Spleen (tissue), 11 donors: ENCODE data around the gene LRRC26. TPM values are rescaled to one million over a fixed set of nuclear protein-coding genes. Genes with fewer than 3 reads are reported as not detected.

Source experiments
- DNase-seq: peaks from one replicate; pipeline ENCODE4 v3.0.0-alpha.2; 2020
- H3K27ac ChIP-seq, 8 donors: fragments of 200-600 bp; sonication (generic) in 7 of 8; 1 replicate in 4 of 8; 2 replicates in 4 of 8; pipeline versions ENCODE4 v1.5.0 to v1.8.0; 2016 to 2021; ENCODE audit warnings: inconsistent platforms in 4 of 8, mild to moderate bottlenecking in 4 of 8, moderate library complexity in 1 of 8
- H3K27me3 ChIP-seq, 7 donors: fragments of 200-600 bp; sonication (generic) in 6 of 7; replicated peaks in 1 of 7; 1 replicate in 4 of 7; 2 replicates in 3 of 7; pipeline versions ENCODE4 v1.5.0 to v1.8.0; 2016 to 2021; ENCODE audit warnings: inconsistent platforms in 3 of 7, mild to moderate bottlenecking in 1 of 7
- H3K36me3 ChIP-seq, 6 donors: fragments of 200-600 bp; sonication (generic) in 5 of 6; 1 replicate in 4 of 6; 2 replicates in 2 of 6; pipeline versions ENCODE4 v1.5.0 to v1.8.0; 2016 to 2021; ENCODE audit warnings: inconsistent platforms in 2 of 6
- H3K4me1 ChIP-seq, 6 donors: fragments of 200-600 bp; sonication (generic) in 5 of 6; 1 replicate in 3 of 6; 2 replicates in 3 of 6; pipeline versions ENCODE4 v1.5.0 to v1.8.0; 2016 to 2021; ENCODE audit warnings: inconsistent platforms in 3 of 6
- H3K4me3 ChIP-seq, 8 donors: fragments of 200-600 bp; sonication (generic) in 7 of 8; 1 replicate in 4 of 8; 2 replicates in 4 of 8; pipeline versions ENCODE4 v1.5.0 to v1.8.0; 2016 to 2021; ENCODE audit warnings: inconsistent platforms in 4 of 8, mild to moderate bottlenecking in 4 of 8, moderate library complexity in 2 of 8
- H3K9me3 ChIP-seq, 8 donors: fragments of 200-600 bp; sonication (generic) in 7 of 8; 1 replicate in 4 of 8; 2 replicates in 4 of 8; pipeline versions ENCODE4 v1.5.0 to v1.8.0; 2016 to 2021; ENCODE audit warnings: inconsistent platforms in 4 of 8
- POLR2A ChIP-seq, 3 donors: fragments of 450-650 bp; IDR thresholded peaks; one replicate each; pipeline ENCODE4 v1.5.1; 2017; ENCODE audit warnings: antibody characterized with exemption in 3 of 3, mild to moderate bottlenecking in 1 of 3
- POLR2AphosphoS5 ChIP-seq, 3 donors: sonication (generic); formaldehyde crosslinking; IDR thresholded peaks; one replicate each; pipeline ENCODE4 v1.5.1; 2017; ENCODE audit warnings: antibody characterized with exemption in 3 of 3
- WGBS, 5 donors: extraction: QIAGEN DNeasy Blood & Tissue Kit in 3 of 5; methylation state at CpG; one replicate each; pipeline versions ENCODE4 v1.1.5 to v1.1.7; 2013 to 2018; 5-methylcytosine and 5-hydroxymethylcytosine counted together
- intact Hi-C: fragments of 100-400 bp; cut with DNase I; formaldehyde crosslinking; loops from one replicate; pipeline ENCODE4 v1.15.0; 2023; ENCODE audit warnings: low total_unique reads
- polyA plus RNA-seq, 3 donors: library from polyadenylated mRNA; stranded (reverse); fragments of 200-250 nt; gene quantifications; one replicate each; pipeline ENCODE4 v1.2.1, GENCODE V29; 2013
- total RNA-seq, 7 donors: library from RNA; depleted of rRNA in 3 of 7; stranded (reverse); fragments of >200 nt in 3 of 7; fragmentation: NEBNext Ultra II Directional in 4 of 7; extraction: Animal tissue kit (Norgen Biotek cat#: 25700) in 4 of 7; gene quantifications; one replicate each; pipeline versions ENCODE4 v1.1.0 to v1.2.1, GENCODE V29; 2016 to 2021
- TF ChIP-seq, protein P1 (sequence below), 11 experiments: fragments of 200-600 bp in 7 of 11; fragments of 450-650 bp in 4 of 11; sonication (generic) in 4 of 11; IDR thresholded peaks in 8 of 11; conservative IDR thresholded peaks in 3 of 11; 1 replicate in 7 of 11; 2 replicates in 4 of 11; pipeline versions ENCODE4 v1.4.0 to v1.8.0; 2016 to 2021; ENCODE audit warnings: antibody characterized with exemption in 11 of 11, inconsistent platforms in 4 of 11, mild to moderate bottlenecking in 1 of 11
- donor health status: healthy with polysubstance abuse.
- donor health status: DM: no; HTN: no; CAD: no; lungs with moderate emphysema.
- donor health status: DM: no; HTN: no; CAD: no.
- donor health status: Bipolar disorder and iron deficiency.
- donor health status: healthy.
- donor health status: DM: no; HTN: no; CAD: no.
- donor health status: DM: yes; HTN: yes; CAD: no.

LRRC26 gene
- total and polyA plus RNA-seq, 10 donors, result 0.06 to 0.60 (median 0.28) TPM; not detected in 7

DNA sequence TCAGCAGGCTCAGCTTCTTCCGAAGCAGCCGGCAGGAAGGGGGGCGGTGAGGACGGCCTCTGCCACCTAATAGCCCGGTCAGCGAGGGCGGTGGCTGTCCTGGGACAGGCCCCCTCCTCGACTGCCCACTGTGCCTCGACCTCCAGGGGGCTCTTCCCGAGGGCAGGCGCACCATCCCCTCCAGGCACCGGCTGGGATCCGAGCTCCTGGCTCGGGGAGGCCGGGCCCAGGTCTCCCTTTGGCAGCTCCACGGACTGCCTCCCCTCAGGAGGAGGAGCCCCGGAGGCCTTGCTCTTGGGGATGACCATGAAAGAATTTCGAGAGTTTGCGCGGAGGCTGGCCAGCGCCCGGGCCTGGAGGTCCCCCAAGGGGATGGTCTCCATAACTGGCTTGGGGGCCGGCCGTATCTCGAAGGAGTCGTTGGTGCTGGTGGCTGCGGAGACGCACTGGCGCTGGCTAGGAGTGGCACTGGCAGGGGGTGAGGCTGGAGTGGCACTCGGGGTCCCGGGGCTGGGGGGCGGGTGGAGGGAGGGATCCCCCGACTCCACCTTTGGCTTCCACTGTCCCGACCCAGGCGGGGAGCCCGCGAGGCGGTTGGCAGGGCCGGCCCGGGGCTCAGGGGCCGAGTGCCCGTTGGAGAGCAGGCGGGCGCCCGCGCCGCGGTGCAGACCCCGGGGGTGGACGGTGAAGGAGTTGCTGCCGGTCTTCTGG is 29.7 kb upstream of the LRRC26 start:
- TF ChIP-seq, protein P1, sequence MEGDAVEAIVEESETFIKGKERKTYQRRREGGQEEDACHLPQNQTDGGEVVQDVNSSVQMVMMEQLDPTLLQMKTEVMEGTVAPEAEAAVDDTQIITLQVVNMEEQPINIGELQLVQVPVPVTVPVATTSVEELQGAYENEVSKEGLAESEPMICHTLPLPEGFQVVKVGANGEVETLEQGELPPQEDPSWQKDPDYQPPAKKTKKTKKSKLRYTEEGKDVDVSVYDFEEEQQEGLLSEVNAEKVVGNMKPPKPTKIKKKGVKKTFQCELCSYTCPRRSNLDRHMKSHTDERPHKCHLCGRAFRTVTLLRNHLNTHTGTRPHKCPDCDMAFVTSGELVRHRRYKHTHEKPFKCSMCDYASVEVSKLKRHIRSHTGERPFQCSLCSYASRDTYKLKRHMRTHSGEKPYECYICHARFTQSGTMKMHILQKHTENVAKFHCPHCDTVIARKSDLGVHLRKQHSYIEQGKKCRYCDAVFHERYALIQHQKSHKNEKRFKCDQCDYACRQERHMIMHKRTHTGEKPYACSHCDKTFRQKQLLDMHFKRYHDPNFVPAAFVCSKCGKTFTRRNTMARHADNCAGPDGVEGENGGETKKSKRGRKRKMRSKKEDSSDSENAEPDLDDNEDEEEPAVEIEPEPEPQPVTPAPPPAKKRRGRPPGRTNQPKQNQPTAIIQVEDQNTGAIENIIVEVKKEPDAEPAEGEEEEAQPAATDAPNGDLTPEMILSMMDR (IDR thresholded peaks at IDR 0.05 in 8 of 11, conservative IDR thresholded peaks at IDR 0.05 in 3 of 11), result no peak
- TF ChIP-seq POLR2A (IDR thresholded peaks at IDR 0.05) (no peak), POLR2AphosphoS5 (IDR thresholded peaks at IDR 0.05) (no peak)
- Histone ChIP-seq H3K9me3 (no peaks in the 10 kb centered on the region), H3K4me3 (peak overlapping the region in 7 of 8 donors; percentile 24 to 78 (median 58)), H3K27ac (peak overlapping the region in 1 of 8 donors; percentile 21), H3K36me3 (no peaks in the 10 kb centered on the region), H3K4me1 (peaks cover 32 to 82% (median 62%) of the 10 kb centered on the region in 6 donors), H3K27me3 (peaks cover 0 to 9% (median 0%) of the 10 kb centered on the region in 7 donors)
- intact Hi-C loops, result no loop called here
- DNase-seq, result peak; percentile 86
- WGBS, 5 donors, result 25 to 39% (median 26%) methylated on average over 18 to 51 of the region's 51 CpGs

DNA sequence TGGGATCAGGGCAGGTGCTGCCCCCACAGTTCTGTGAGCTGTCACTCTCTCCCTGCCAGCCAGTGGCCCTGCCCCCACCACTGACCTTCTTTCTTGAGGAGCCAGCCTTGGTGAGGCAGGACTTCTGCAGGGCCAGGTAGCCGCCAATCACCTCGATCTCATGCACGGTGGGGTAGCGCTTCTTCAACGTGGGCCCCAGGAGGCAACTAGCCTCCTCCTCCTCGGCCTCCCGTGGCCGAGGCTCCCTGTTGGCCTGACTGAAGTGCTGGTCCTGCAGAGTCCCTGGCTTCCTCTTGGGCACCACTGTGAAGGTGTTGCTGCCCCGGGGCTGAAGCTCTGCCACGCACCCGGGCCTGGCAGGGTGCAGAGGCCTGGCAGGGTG is 29.0 kb upstream of the LRRC26 start:
- 83 to 100% (median 86%) methylated on average over 1 to 11 of the region's 11 CpGs for WGBS, 5 donors
- DNase-seq, result no peak
- no peaks in the 10 kb centered on the region for H3K9me3 ChIP-seq

DNA sequence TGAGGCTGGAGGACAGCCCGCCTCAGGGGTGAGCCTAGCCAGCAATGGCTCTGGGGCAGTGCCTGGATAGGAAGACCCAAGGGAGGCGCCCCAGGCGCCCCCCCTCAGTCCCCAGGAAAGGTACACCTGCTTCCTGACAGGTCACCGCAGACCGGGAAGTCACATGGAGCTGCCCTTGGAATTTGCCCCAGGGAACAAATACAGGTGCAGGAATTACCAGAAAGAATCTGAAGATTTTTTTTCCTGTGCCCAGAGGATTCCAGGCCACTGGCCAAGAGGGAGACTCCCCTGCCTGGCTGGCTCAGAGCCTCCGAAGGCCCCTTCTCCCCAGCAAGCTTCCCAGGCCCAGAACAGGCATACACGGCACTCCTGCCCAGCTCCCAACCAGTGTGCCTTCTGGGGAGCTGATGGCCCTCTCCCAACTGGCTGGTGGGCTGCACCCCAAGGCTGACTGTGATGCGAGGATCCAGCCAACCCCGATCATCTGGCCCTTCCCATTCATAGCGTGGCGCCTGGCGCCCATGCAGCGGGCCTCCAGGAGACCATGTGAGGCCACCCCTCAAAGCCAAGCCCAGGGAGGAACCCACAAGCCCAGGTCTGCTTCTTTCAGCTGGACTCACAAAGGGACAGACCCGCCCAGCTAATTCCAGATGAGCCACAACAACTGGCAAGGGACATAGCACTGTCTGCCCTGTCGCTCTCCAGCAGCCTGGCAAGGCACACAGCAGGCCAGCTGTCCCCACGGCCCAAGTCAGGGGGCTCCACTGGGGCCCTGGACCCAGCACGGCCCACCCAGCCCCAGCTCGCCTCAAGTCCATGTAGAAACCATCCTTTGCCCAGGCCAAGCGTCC is 28.4 kb upstream of the LRRC26 start:
- Histone ChIP-seq H3K27me3 (peaks cover 0 to 9% (median 0%) of the 10 kb centered on the region in 7 donors), H3K4me1 (peaks cover 19 to 74% (median 49%) of the 10 kb centered on the region in 6 donors), H3K4me3 (peak overlapping the region in 1 of 8 donors; percentile 78), H3K9me3 (no peaks in the 10 kb centered on the region), H3K36me3 (no peaks in the 10 kb centered on the region), H3K27ac (no peak overlapping the region)
- TF ChIP-seq POLR2AphosphoS5 (IDR thresholded peaks at IDR 0.05), result no peak
- TF ChIP-seq POLR2A (IDR thresholded peaks at IDR 0.05), result no peak
- TF ChIP-seq, protein P1 (IDR thresholded peaks at IDR 0.05 in 8 of 11, conservative IDR thresholded peaks at IDR 0.05 in 3 of 11), result no peak
- intact Hi-C loops, result no loop called here
- 79 to 94% (median 84%) methylated on average over 13 to 19 of the region's 19 CpGs for WGBS, 5 donors
- no peak for DNase-seq

More for the DNA sequence above, 29.0 kb upstream of the LRRC26 start:
- Histone ChIP-seq H3K4me3 (peak overlapping the region in 2 of 8 donors; percentile 58 to 78), H3K36me3 (no peaks in the 10 kb centered on the region), H3K4me1 (peaks cover 25 to 79% (median 55%) of the 10 kb centered on the region in 6 donors), H3K27ac (no peak overlapping the region), H3K27me3 (peaks cover 0 to 9% (median 0%) of the 10 kb centered on the region in 7 donors)
- TF ChIP-seq POLR2AphosphoS5 (IDR thresholded peaks at IDR 0.05) (peak in 1 of 3 donors; percentile 7), POLR2A (IDR thresholded peaks at IDR 0.05) (no peak)
- TF ChIP-seq, protein P1 (IDR thresholded peaks at IDR 0.05 in 8 of 11, conservative IDR thresholded peaks at IDR 0.05 in 3 of 11), result no peak
- intact Hi-C loops, result no loop called here
